ENCODE results near the gene ZNF608. TPM values are rescaled to one million over a fixed set of nuclear protein-coding genes. Genes with fewer than 3 reads are reported as not detected.

The ZNF608 gene
- total and polyA plus RNA-seq, 5 experiments from 2014 or later: 0.47 to 0.66 TPM; not detected in 3

- Mint-ChIP-seq H3K27me3 (peaks cover 11 to 29% (median 18%) of the 10 kb centered on the region in 5 donors), H3K36me3 (no peaks in the 10 kb centered on the region), H3K27ac (no peak overlapping the region), H3K4me3 (no peak overlapping the region), H3K4me1 (peaks cover 0 to 16% (median under 1%) of the 10 kb centered on the region in 4 donors), H3K9me3 (peaks cover 0 to 2% (median 0%) of the 10 kb centered on the region in 9 donors)
- POLR2A ChIA-PET: no interaction called here
- ATAC-seq (no peak), DNase-seq (no peak)
Observed at GRCh38 chr5:124729720-124730359, 16.6 kb downstream of the ZNF608 start.

DNA sequence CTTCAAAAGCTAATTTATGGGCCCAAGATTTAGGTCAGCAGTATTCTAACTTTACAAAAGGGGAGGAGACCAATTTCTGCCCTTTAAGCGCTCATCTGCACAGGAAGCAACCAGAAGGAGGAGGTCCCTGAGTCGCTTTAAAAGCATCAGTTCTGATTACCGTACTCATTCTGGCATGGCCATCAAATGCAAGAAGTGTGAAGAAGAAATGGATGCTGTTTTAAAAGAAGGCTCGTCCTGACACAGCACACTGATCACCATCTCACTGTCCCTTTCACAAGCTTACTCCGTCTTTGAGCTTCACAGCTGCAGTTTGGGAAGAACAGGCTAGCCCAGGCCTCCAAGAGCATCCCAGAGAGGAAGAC, 17.5 kb downstream of the ZNF608 start:
- Mint-ChIP-seq H3K27ac (no peak overlapping the region), H3K4me3 (no peak overlapping the region), H3K36me3 (no peaks in the 10 kb centered on the region), H3K4me1 (peaks cover 0 to 16% (median 0%) of the 10 kb centered on the region in 4 donors), H3K9me3 (peaks cover 0 to 2% (median 0%) of the 10 kb centered on the region in 9 donors), H3K27me3 (peaks cover 7 to 28% (median 10%) of the 10 kb centered on the region in 5 donors)
- ATAC-seq: no peak
- no peak for DNase-seq
- POLR2A ChIA-PET: no interaction called here

DNA sequence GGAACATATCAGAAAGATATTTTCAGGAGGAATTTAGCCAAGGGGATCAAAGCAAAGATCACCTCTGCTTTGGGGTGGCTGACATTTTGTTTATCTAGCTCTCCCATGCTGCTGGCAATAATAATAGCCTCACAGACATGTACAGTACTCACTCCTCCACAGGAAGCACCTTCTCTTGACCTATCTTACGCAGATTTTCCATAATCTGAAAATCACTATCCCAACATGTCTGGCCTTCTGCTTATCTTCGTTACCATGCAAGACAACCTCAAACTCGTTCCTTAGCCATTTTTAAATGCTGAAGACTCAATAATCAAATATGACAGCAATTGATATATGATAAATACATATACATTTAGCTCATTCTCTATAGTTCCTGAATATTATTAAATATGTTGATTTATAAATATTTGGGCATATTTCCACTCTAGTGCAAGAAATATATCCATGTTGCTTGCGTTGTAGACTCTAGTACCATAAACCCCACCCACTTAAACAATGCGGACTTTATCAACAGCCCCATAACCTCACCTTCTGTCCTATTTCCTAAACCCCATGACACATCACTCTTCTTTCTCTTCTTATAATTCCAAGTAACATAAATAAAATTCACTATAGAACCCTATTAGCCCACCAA, 18.0 kb downstream of the ZNF608 start:
- Mint-ChIP-seq H3K27ac (no peak overlapping the region), H3K27me3 (peaks cover 6 to 30% (median 9%) of the 10 kb centered on the region in 5 donors), H3K4me1 (peaks cover 0 to 16% (median 0%) of the 10 kb centered on the region in 4 donors), H3K9me3 (peaks cover 0 to 2% (median 0%) of the 10 kb centered on the region in 9 donors), H3K36me3 (no peaks in the 10 kb centered on the region), H3K4me3 (no peak overlapping the region)
- ATAC-seq: no peak
- DNase-seq: no peak
- POLR2A ChIA-PET: no interaction called here

DNA sequence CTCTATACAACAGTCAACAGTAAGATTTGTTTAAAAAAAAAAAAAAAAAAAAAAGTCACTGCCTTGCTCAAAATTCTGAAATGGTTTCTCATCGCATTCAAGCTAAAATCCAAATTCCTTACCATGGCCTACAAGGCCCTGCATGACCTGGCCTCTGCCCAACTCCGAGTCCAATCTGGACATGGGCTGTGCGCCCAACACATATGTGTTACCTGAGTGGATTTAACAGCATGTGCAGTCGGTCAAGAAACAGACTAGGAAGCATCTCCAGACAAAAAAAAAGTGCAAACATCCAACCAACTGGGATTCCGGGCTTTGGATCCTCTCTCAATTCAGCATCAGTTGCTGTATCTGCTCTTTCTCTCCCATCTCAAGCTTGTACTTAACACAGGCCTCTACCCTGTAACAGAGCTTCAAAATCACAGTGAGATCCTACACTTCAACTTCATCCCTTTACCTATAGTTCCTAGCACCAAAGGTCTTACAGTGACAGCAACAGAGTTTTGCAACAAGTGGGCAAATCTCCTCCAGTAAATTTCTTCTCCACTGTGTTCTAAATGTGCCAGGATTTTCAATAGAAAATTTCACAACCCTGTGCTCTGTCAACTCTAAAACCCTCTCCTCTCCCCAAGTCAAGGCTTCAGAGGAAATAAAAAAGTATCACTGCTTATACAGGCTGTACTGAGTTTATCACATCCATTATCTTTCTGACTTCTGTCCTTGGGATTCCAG, 19.6 kb downstream of the ZNF608 start:
- no peak overlapping the region for H3K4me3 Mint-ChIP-seq
- no peaks in the 10 kb centered on the region for H3K36me3 Mint-ChIP-seq
- peaks cover 0 to 8% (median 0%) of the 10 kb centered on the region in 4 donors for H3K4me1 Mint-ChIP-seq
- POLR2A ChIA-PET: no interaction called here
- ATAC-seq: no peak
- peaks cover 0 to 22% (median 3%) of the 10 kb centered on the region in 5 donors for H3K27me3 Mint-ChIP-seq
- no peak overlapping the region for H3K27ac Mint-ChIP-seq
- peaks cover 0 to 2% (median 0%) of the 10 kb centered on the region in 9 donors for H3K9me3 Mint-ChIP-seq
- no peak for DNase-seq

GRCh38 chr5:124725622-124726258, 20.7 kb downstream of the ZNF608 start:
- H3K4me1 Mint-ChIP-seq: peaks cover 0 to 8% (median 0%) of the 10 kb centered on the region in 4 donors
- H3K36me3 Mint-ChIP-seq: no peaks in the 10 kb centered on the region
- DNase-seq: no peak
- no peak for ATAC-seq
- H3K27ac Mint-ChIP-seq: no peak overlapping the region
- POLR2A ChIA-PET: no interaction called here
- no peak overlapping the region for H3K4me3 Mint-ChIP-seq
- peaks cover 0 to 27% (median 3%) of the 10 kb centered on the region in 5 donors for H3K27me3 Mint-ChIP-seq
- peaks cover 0 to 2% (median 0%) of the 10 kb centered on the region in 9 donors for H3K9me3 Mint-ChIP-seq

GRCh38 chr5:124725040-124725434, 21.4 kb downstream of the ZNF608 start:
- Mint-ChIP-seq H3K27me3 (peaks cover 0 to 27% (median 2%) of the 10 kb centered on the region in 5 donors), H3K36me3 (no peaks in the 10 kb centered on the region), H3K4me3 (no peak overlapping the region), H3K4me1 (peaks cover 0 to 5% (median 0%) of the 10 kb centered on the region in 4 donors), H3K9me3 (peaks cover 0 to 2% (median 0%) of the 10 kb centered on the region in 9 donors), H3K27ac (no peak overlapping the region)
- POLR2A ChIA-PET: no interaction called here
- no peak for DNase-seq
- ATAC-seq: no peak

DNA sequence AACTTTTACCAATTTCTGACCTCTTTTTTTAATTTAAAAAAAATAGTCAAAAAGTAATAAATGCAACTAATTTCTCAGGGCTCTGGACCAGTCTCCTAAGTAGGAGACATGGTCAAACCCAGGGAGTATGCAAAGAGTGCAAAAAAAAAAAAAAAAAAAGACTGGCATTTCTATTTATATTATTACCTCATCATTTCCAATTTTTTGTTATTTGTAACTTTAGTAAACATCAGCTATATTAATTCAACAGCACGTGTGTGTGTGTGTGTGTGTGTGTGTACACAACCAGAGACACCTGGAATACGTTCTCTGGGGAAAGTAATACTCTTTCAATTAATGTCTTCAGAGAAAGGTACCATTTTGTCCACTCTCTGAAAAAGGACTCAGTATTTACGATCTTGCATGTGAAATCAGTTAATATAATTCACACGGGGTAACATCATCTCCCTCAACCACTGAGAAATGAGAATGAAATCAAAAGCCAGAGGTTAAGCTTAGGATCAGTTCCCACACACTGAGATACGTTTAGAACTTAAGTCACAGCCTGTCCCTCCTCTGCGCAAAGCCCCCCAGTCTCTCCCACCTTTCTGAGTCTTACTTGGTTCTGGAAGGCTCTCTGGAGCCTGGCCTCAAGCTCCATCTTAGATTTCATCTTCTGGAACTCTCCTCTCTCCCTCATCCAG, 21.9 kb downstream of the ZNF608 start:
- POLR2A ChIA-PET: no interaction called here
- Mint-ChIP-seq H3K4me3 (no peak overlapping the region), H3K4me1 (no peaks in the 10 kb centered on the region)

DNA sequence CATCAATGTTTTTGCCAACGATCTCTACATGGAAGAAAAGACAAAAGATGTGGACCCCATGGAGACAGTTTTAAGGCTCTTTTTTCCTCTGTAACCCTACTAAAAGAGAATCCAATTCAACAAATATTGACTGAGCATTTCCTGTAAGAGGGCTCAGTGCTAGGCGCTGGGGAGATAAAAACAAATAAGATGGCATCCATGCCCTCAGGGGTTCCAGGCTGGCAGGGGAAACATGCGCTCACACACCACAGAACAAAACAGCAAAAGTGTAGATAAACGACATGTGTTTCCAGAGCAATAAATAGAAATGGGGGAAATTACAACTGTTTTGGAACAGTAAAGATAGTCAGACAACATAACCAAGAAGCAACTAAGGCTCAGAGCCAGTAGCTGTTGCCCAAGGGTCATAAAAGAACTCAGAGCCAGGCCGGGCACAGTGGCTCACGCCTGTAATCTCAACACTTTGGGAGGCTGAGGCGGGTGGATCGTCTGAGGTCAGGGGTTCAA, 25.2 kb downstream of the ZNF608 start:
- no peak for DNase-seq
- ATAC-seq: no peak
- H3K27ac Mint-ChIP-seq: peak overlapping the region in 1 of 10 donors; percentile 15
- H3K4me1 Mint-ChIP-seq: peaks cover 0 to 6% (median 0%) of the 10 kb centered on the region in 4 donors
- H3K36me3 Mint-ChIP-seq: no peaks in the 10 kb centered on the region
- POLR2A ChIA-PET: no interaction called here
- peaks cover 0 to under 1% (median 0%) of the 10 kb centered on the region in 9 donors for H3K9me3 Mint-ChIP-seq
- peaks cover 0 to 21% (median under 1%) of the 10 kb centered on the region in 5 donors for H3K27me3 Mint-ChIP-seq
- H3K4me3 Mint-ChIP-seq: no peak overlapping the region

More for the DNA sequence above, 21.9 kb downstream of the ZNF608 start:
- Mint-ChIP-seq H3K27me3 (peaks cover 0 to 27% (median 2%) of the 10 kb centered on the region in 5 donors), H3K27ac (no peak overlapping the region), H3K36me3 (no peaks in the 10 kb centered on the region), H3K9me3 (peaks cover 0 to 2% (median 0%) of the 10 kb centered on the region in 9 donors)
- ATAC-seq (no peak), DNase-seq (no peak)

GRCh38 chr5:124720593-124720992, 25.8 kb downstream of the ZNF608 start:
- no peak for DNase-seq
- Mint-ChIP-seq H3K27me3 (peaks cover 0 to 14% (median 0%) of the 10 kb centered on the region in 5 donors), H3K9me3 (no peaks in the 10 kb centered on the region), H3K36me3 (no peaks in the 10 kb centered on the region), H3K27ac (no peak overlapping the region), H3K4me3 (no peak overlapping the region), H3K4me1 (peaks cover 0 to 6% (median 0%) of the 10 kb centered on the region in 4 donors)
- no peak for ATAC-seq
- POLR2A ChIA-PET: no interaction called here

DNA sequence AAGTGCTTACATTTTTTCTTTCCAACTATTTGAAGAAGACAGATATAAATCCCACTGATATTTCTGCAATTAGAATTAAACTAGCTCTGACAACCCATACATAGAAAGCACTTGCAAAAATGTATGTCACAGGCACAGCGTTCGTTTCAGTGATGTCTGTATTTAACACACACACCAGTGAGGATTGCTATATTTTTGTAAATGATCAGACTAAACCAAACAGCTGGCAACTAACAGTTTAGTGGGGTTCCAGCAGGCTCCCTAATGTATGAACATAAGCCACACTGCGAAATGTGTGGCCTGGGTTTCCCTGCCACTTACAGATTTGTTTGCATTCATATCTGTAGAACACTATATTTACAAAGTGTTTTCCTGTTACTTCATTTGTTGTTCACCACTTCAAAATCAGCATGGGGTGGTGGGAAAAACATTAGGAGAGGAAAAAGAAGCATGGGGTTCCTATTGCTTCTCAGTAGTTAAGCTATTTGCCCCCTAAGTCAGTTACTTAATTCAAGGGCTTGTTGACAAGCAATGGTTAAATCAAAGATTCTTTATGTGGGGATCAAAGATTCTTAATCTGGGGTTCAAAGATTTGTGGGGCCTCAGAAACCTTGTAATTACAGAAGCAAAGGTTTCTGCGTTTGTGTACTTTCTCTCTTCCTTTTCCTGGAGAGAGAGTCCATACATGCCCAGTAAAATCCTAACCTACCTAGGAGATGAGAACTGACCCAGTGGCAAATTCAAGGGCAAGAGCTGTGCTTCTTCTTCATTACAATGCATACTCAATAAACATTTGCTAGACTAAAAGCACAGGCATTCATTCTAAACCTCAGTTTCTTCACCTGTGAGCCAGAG, 27.1 kb downstream of the ZNF608 start:
- Mint-ChIP-seq H3K4me3 (no peak overlapping the region), H3K27me3 (peaks cover 0 to 7% (median 0%) of the 10 kb centered on the region in 5 donors), H3K36me3 (no peaks in the 10 kb centered on the region), H3K4me1 (peaks cover 0 to 6% (median 0%) of the 10 kb centered on the region in 4 donors), H3K9me3 (no peaks in the 10 kb centered on the region), H3K27ac (no peak overlapping the region)
- ATAC-seq: no peak
- DNase-seq: no peak
- POLR2A ChIA-PET: no interaction called here

GRCh38 chr5:124718380-124718789, 28.1 kb downstream of the ZNF608 start:
- Mint-ChIP-seq H3K27me3 (peaks cover 0 to 5% (median 0%) of the 10 kb centered on the region in 5 donors), H3K27ac (no peak overlapping the region), H3K36me3 (no peaks in the 10 kb centered on the region), H3K9me3 (no peaks in the 10 kb centered on the region), H3K4me1 (peaks cover 0 to 15% (median 0%) of the 10 kb centered on the region in 4 donors), H3K4me3 (no peak overlapping the region)
- POLR2A ChIA-PET: no interaction called here
- ATAC-seq (no peak), DNase-seq (no peak)
